ENCODE data around the gene CARS1. TPM values are rescaled to one million over a fixed set of nuclear protein-coding genes. Genes with fewer than 3 reads are reported as not detected.
A peak's percentile ranks its signal among the peaks of the same experiment; 100 is the strongest.

CARS1 gene
- total and polyA plus RNA-seq, 10 of the 15 experiments (the other 5 are each of a cell fraction or from before 2014, with no cell fraction given): 7.8 to 60.6 (median 45.7) TPM

- in situ Hi-C loops (cut with MboI) (no loop called here), intact Hi-C loops (cut with micrococcal nuclease; ENCODE audit: unreplicated experiment) (no loop called here)
- RAD21 ChIA-PET (ENCODE audit: unreplicated experiment): interaction anchor here (0.7 to 3.5 kb wide), 9 partner anchors 9 to 93 kb away, joined by 3 to 23 read pairs (median 3); no protein-coding TSS in a partner anchor
- Histone ChIP-seq H3K9me3 (replicated peaks; ENCODE audit: control insufficient read depth, insufficient read depth, low read length) (no peaks in the 10 kb centered on the region), H3K4me3 (no peak overlapping the region), H3K36me3 (ENCODE audit: control insufficient read depth in 2 of 2, insufficient read depth in 2 of 2, low read length in 1 of 2) (peaks cover 12 to 24% of the 10 kb centered on the region in 2 experiments), H3K27ac (ENCODE audit: control insufficient read depth, insufficient read depth) (peak overlapping the region; percentile 75), H3K9ac (ENCODE audit: control insufficient read depth, insufficient read depth, low read length) (no peak overlapping the region), H2AFZ (ENCODE audit: control insufficient read depth, low read depth, low read length) (peak overlapping the region; percentile 67), H3K27me3 (replicated peaks in 1 of 2; ENCODE audit: control insufficient read depth in 2 of 2, insufficient read depth in 2 of 2, low read length in 1 of 2) (no peaks in the 10 kb centered on the region), H3K79me2 (ENCODE audit: control insufficient read depth, insufficient read depth, low read length) (no peaks in the 10 kb centered on the region), H4K20me1 (ENCODE audit: control insufficient read depth, insufficient read depth) (no peaks in the 10 kb centered on the region), H3K4me2 (ENCODE audit: control insufficient read depth, insufficient read depth) (peak overlapping the region; percentile 78), H3K4me1 (ENCODE audit: control insufficient read depth, insufficient read depth, low read length) (peaks cover 17% of the 10 kb centered on the region)
- ATAC-seq (no peak), FAIRE-seq (no peak), DNase-seq (ENCODE audit: low read depth, low spot score) (no peak)
- POLR2A ChIA-PET: interaction anchor here (0.6 to 1.4 kb wide), 4 partner anchors 32 to 49 kb away, joined by 3 to 4 read pairs (median 3); no protein-coding TSS in a partner anchor
- 99% methylated on average over 4 of the region's 4 CpGs for WGBS (ENCODE audit: insufficient coverage, insufficient replicate concordance, low lambda C conversion rate, missing lambda C conversion rate)
- CTCF ChIA-PET: interaction anchor here (0.6 to 4.3 kb wide), 10 partner anchors 9 to 131 kb away, joined by 3 to 43 read pairs (median 6); partner anchors contain the start of gene PHLDA2
- no peak for TF ChIP-seq ZNF274 (IDR thresholded peaks at IDR 0.05; ENCODE audit: insufficient read depth, insufficient read length)
- TF ChIP-seq USF1 (IDR thresholded peaks at IDR 0.05; ENCODE audit: borderline replicate concordance, extremely low read length, insufficient read depth, low read depth, low read length): peak; percentile 36
- SMC1A ChIA-PET (ENCODE audit: uncharacterized antibody, unreplicated experiment): interaction anchor here (0.9 to 4.8 kb wide), 8 partner anchors 9 to 130 kb away, joined by 3 to 26 read pairs (median 3); no protein-coding TSS in a partner anchor
- no TSS peak for BruUV-seq (replicated peaks)
These were observed 34.2 kb downstream of the CARS1 start for GRCh38 chr11:3022982-3023381.

- Histone ChIP-seq H3K27ac (ENCODE audit: control insufficient read depth, insufficient read depth) (peak overlapping the region; percentile 75), H3K79me2 (ENCODE audit: control insufficient read depth, insufficient read depth, low read length) (no peaks in the 10 kb centered on the region), H4K20me1 (ENCODE audit: control insufficient read depth, insufficient read depth) (no peaks in the 10 kb centered on the region), H3K4me3 (no peak overlapping the region), H3K9ac (ENCODE audit: control insufficient read depth, insufficient read depth, low read length) (peak overlapping the region; percentile 20; the same call in 1 of the 2 replicates), H2AFZ (ENCODE audit: control insufficient read depth, low read depth, low read length) (peak overlapping the region; percentile 67), H3K9me3 (replicated peaks; ENCODE audit: control insufficient read depth, insufficient read depth, low read length) (no peaks in the 10 kb centered on the region), H3K27me3 (replicated peaks in 1 of 2; ENCODE audit: control insufficient read depth in 2 of 2, insufficient read depth in 2 of 2, low read length in 1 of 2) (no peaks in the 10 kb centered on the region), H3K4me1 (ENCODE audit: control insufficient read depth, insufficient read depth, low read length) (peaks cover 17% of the 10 kb centered on the region), H3K4me2 (ENCODE audit: control insufficient read depth, insufficient read depth) (peak overlapping the region; percentile 78), H3K36me3 (ENCODE audit: control insufficient read depth in 2 of 2, insufficient read depth in 2 of 2, low read length in 1 of 2) (peaks cover 14 to 25% of the 10 kb centered on the region in 2 experiments)
- no TSS peak for BruUV-seq (replicated peaks)
- RAD21 ChIA-PET (ENCODE audit: unreplicated experiment): interaction anchor here (0.7 to 3.5 kb wide), 9 partner anchors 9 to 620 kb away, joined by 3 to 23 read pairs (median 3); no protein-coding TSS in a partner anchor
- peak; percentile 38 for DNase-seq (ENCODE audit: low read depth, low spot score)
- intact Hi-C loops (cut with micrococcal nuclease; ENCODE audit: unreplicated experiment): no loop called here
- CTCF ChIA-PET: interaction anchor here (0.6 to 4.3 kb wide), 10 partner anchors 9 to 93 kb away, joined by 3 to 43 read pairs (median 8); partner anchors contain the start of gene PHLDA2
- POLR2A ChIA-PET: interaction anchor here (0.6 to 1.6 kb wide), 6 partner anchors 30 to 635 kb away, joined by 3 to 4 read pairs (median 3); partner anchors contain the start of gene NAP1L4
- in situ Hi-C loops (cut with MboI): no loop called here
- peak; percentile 90 for ATAC-seq
- SMC1A ChIA-PET (ENCODE audit: uncharacterized antibody, unreplicated experiment): interaction anchor here (0.9 to 4.8 kb wide), 6 partner anchors 8 to 130 kb away, joined by 3 to 26 read pairs (median 4); no protein-coding TSS in a partner anchor
- peak; percentile 81 for FAIRE-seq
- 31% methylated on average over 14 of the region's 14 CpGs for WGBS (ENCODE audit: insufficient coverage, insufficient replicate concordance, low lambda C conversion rate, missing lambda C conversion rate)
- no peak for TF ChIP-seq HDAC6 (IDR thresholded peaks at IDR 0.05; ENCODE audit: unreplicated experiment)
- TF ChIP-seq FOXM1 (IDR thresholded peaks at IDR 0.05; ENCODE audit: low read depth, low read length): no peak
- 0 out of 2 replicates have a peak, but pooled peaks have one; percentile 51 for TF ChIP-seq ZNF687 (IDR thresholded peaks at IDR 0.05)
- 0 out of 4 replicates have a peak, but pooled peaks of 1 of the 2 experiments have one; percentile 3 for TF ChIP-seq SRF (IDR thresholded peaks at IDR 0.05; ENCODE audit: low read depth in 2 of 2, low read length in 2 of 2)
- no peak for TF ChIP-seq SREBF1 (IDR thresholded peaks at IDR 0.05; ENCODE audit: low read length)
- peak; percentile 57; the same call in 1 of the 2 replicates for TF ChIP-seq SPI1 (IDR thresholded peaks at IDR 0.05; ENCODE audit: borderline replicate concordance, insufficient read depth, low read depth, low read length)
- TF ChIP-seq BACH1 (IDR thresholded peaks at IDR 0.05; ENCODE audit: borderline replicate concordance): no peak
- peak; percentile 18; the same call in 1 of the 2 replicates for TF ChIP-seq NBN (IDR thresholded peaks at IDR 0.05)
These were observed 34.8 kb downstream of the CARS1 start for GRCh38 chr11:3022300-3022967.

All from GM12878 (cell line).